Esophagus muscularis mucosa (tissue), 4 donors: ENCODE measurements around the gene S100A8. TPM values are rescaled to one million over a fixed set of nuclear protein-coding genes. Genes with fewer than 3 reads are reported as not detected.
A peak's percentile ranks its signal among the peaks of the same experiment; 100 is the strongest.

Experiments used
- DNase-seq: peaks from one replicate; pipeline ENCODE4 v3.0.0-alpha.2; 2017; ENCODE audit errors: extremely low spot score
- H3K27ac ChIP-seq, 4 donors: fragments of 200-600 bp; sonication (generic); replicated peaks in 1 of 4; 1 replicate in 3 of 4; 2 replicates in 1 of 4; pipeline ENCODE4 v1.5.1; 2016 to 2019; ENCODE audit warnings: mild to moderate bottlenecking in 1 of 4
- H3K27me3 ChIP-seq, 4 donors: fragments of 200-600 bp; sonication (generic); one replicate each; pipeline versions ENCODE4 v1.5.1 to v1.6.0; 2016 to 2019
- H3K36me3 ChIP-seq, 4 donors: fragments of 200-600 bp; sonication (generic); one replicate each; pipeline ENCODE4 v1.5.1; 2016 to 2019
- H3K4me1 ChIP-seq, 4 donors: fragments of 200-600 bp; sonication (generic); one replicate each; pipeline ENCODE4 v1.5.1; 2016 to 2019
- H3K4me3 ChIP-seq, 4 donors: fragments of 200-600 bp; sonication (generic); 1 replicate in 2 of 4; 2 replicates in 2 of 4; pipeline ENCODE4 v1.5.1; 2016 to 2019; ENCODE audit warnings: mild to moderate bottlenecking in 4 of 4, moderate library complexity in 1 of 4
- H3K9me3 ChIP-seq, 4 donors: fragments of 200-600 bp; sonication (generic); 1 replicate in 3 of 4; 2 replicates in 1 of 4; pipeline ENCODE4 v1.5.1; 2016 to 2019
- CTCF ChIP-seq, 3 experiments: fragments of 200-600 bp in 2 of 3; fragments of 450-650 bp in 1 of 3; sonication (generic) in 2 of 3; IDR thresholded peaks; one replicate each; pipeline ENCODE4 v1.5.1; 2017 to 2019; ENCODE audit warnings: antibody characterized with exemption in 3 of 3, mild to moderate bottlenecking in 2 of 3, moderate library complexity in 1 of 3
- EP300 ChIP-seq: sonication (generic); formaldehyde crosslinking; IDR thresholded peaks from one replicate; pipeline ENCODE4 v1.6.1; 2017; ENCODE audit warnings: antibody characterized with exemption
- POLR2A ChIP-seq: fragments of 450-650 bp; IDR thresholded peaks from one replicate; pipeline ENCODE4 v1.6.1; 2017; ENCODE audit warnings: antibody characterized with exemption, moderate library complexity, mild to moderate bottlenecking, low read depth
- POLR2AphosphoS5 ChIP-seq, 2 donors: sonication (generic); formaldehyde crosslinking; IDR thresholded peaks; one replicate each; pipeline ENCODE4 v1.6.1; 2017; ENCODE audit warnings: antibody characterized with exemption in 2 of 2
- WGBS: methylation state at CpG from one replicate; pipeline ENCODE4 v1.1.5; 2018; 5-methylcytosine and 5-hydroxymethylcytosine counted together
- intact Hi-C: fragments of 100-400 bp; cut with DNase I; formaldehyde crosslinking; loops from one replicate; pipeline ENCODE4 v1.15.1; 2023
- total RNA-seq, 4 donors: library from RNA; depleted of rRNA; stranded (reverse); fragments of >200 nt; gene quantifications; one replicate each; pipeline versions ENCODE4 v1.1.0 to v1.2.1, GENCODE V29; 2016

Gene S100A8
- total RNA-seq = 100 to 1,000 TPM in 1 of 4 donors, 10 to 100 TPM in 2, 1 to 10 TPM in 1; 9.9 to 155 (median 12.0) TPM

GRCh38 chr1:153390938-153391710 lies at the start of gene S100A8:
Gene S100A8, minus strand, starts transcription at chr1:153391073. Its CDS starts 538 bp downstream, at chr1:153390535.
- WGBS = 58% methylated on average over 7 of the region's 7 CpGs
- peak in 1 of 2 donors; percentile 32 for TF ChIP-seq POLR2AphosphoS5 (IDR thresholded peaks at IDR 0.05)
- TF ChIP-seq POLR2A = no peak
- TF ChIP-seq CTCF (IDR thresholded peaks at IDR 0.05) = no peak
- Histone ChIP-seq H3K36me3 (no peaks in the 10 kb centered on the region), H3K4me3 (peak within 1 kb of the TSS in 1 of 4 donors; percentile 24), H3K27me3 (peaks cover 0 to 28% (median 0%) of the 10 kb centered on the region in 4 donors), H3K27ac (no peak within 1 kb of the TSS), H3K4me1 (no peaks in the 10 kb centered on the region), H3K9me3 (no peaks in the 10 kb centered on the region)
- intact Hi-C loops = no loop called here
- no peak for DNase-seq

- TF ChIP-seq CTCF (IDR thresholded peaks at IDR 0.05) (no peak), POLR2A (no peak), EP300 (no peak), POLR2AphosphoS5 (IDR thresholded peaks at IDR 0.05) (no peak)
- intact Hi-C loops = no loop called here
- no peak for DNase-seq
Measured at GRCh38 chr1:153439273-153439672, 48.4 kb upstream of the S100A8 start.

GRCh38 chr1:153438599-153438998 lies 47.7 kb upstream of the S100A8 start:
- DNase-seq = no peak
- TF ChIP-seq POLR2A = no peak
- TF ChIP-seq EP300 = no peak
- no peak for TF ChIP-seq CTCF (IDR thresholded peaks at IDR 0.05)
- TF ChIP-seq POLR2AphosphoS5 (IDR thresholded peaks at IDR 0.05) = no peak
- peaks cover 0 to 27% (median 0%) of the 10 kb centered on the region in 4 donors for H3K27me3 ChIP-seq

More at GRCh38 chr1:153439273-153439672, 48.4 kb upstream of the S100A8 start:
- H3K4me3 ChIP-seq = no peak overlapping the region
- H3K9me3 ChIP-seq = no peaks in the 10 kb centered on the region
- peaks cover 0 to 27% (median 0%) of the 10 kb centered on the region in 4 donors for H3K27me3 ChIP-seq
- H3K36me3 ChIP-seq = no peaks in the 10 kb centered on the region
- no peaks in the 10 kb centered on the region for H3K4me1 ChIP-seq
- H3K27ac ChIP-seq = no peak overlapping the region

GRCh38 chr1:153437236-153437635 lies 46.4 kb upstream of the S100A8 start:
- H3K27ac ChIP-seq = no peak overlapping the region
- H3K4me3 ChIP-seq = no peak overlapping the region
- no peak for TF ChIP-seq CTCF (IDR thresholded peaks at IDR 0.05)
- no peak for TF ChIP-seq POLR2A
- no peak for TF ChIP-seq EP300
- TF ChIP-seq POLR2AphosphoS5 (IDR thresholded peaks at IDR 0.05) = no peak
- no peaks in the 10 kb centered on the region for H3K36me3 ChIP-seq
- peaks cover 0 to 23% (median 0%) of the 10 kb centered on the region in 4 donors for H3K27me3 ChIP-seq
- H3K9me3 ChIP-seq = no peaks in the 10 kb centered on the region
- no peak for DNase-seq
- H3K4me1 ChIP-seq = no peaks in the 10 kb centered on the region
- 82% methylated on average over 4 of the region's 4 CpGs for WGBS
- intact Hi-C loops = no loop called here

More at GRCh38 chr1:153438599-153438998, 47.7 kb upstream of the S100A8 start:
- Histone ChIP-seq H3K4me1 (no peaks in the 10 kb centered on the region), H3K9me3 (no peaks in the 10 kb centered on the region), H3K4me3 (no peak overlapping the region), H3K27ac (no peak overlapping the region), H3K36me3 (no peaks in the 10 kb centered on the region)
- intact Hi-C loops = no loop called here
- WGBS = 83% methylated on average over 6 of the region's 7 CpGs
